OCI-LY1 (cell line): ENCODE measurements around the gene CASP4.
A peak's percentile ranks its signal among the peaks of the same experiment; 100 is the strongest.

Source experiments
- EZH2 ChIP-seq: fragments of 200-600 bp; sonication (generic), shearing (Covaris generic); IDR thresholded peaks from 2 replicates; pipeline ENCODE4 v1.8.0; 2017; ENCODE audit warnings: borderline replicate concordance, mixed run types, mild to moderate bottlenecking, antibody characterized with exemption, low read length, moderate library complexity, mixed read lengths
- TF ChIP-seq, protein P1 (sequence below): fragments of 200-600 bp; sonication (generic), shearing (Covaris generic); IDR thresholded peaks from 2 replicates; pipeline ENCODE4 v1.5.1; 2017; ENCODE audit warnings: mild to moderate bottlenecking, antibody characterized with exemption, low read length, moderate library complexity, mixed read lengths

DNA sequence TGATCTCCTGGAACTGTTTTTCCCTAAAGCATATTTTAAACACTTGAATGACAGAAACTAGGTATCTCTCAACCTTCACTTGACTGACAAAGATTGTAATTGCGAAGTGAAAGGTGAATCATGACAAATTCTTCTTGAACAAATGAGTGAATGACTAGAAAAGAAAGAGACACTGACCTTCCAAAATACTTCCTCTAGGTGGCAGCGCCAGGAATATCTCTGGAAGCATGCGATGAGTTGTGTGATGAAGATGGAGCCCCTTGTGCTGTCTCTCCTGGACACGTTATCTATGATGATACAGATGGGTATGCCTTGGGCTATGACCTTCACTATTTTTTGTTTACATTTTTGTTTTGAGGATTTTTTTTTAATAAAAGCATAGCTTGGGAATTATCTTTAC, 63.1 kb downstream of the CASP4 start:
- TF ChIP-seq EZH2 = no peak
- TF ChIP-seq, protein P1, sequence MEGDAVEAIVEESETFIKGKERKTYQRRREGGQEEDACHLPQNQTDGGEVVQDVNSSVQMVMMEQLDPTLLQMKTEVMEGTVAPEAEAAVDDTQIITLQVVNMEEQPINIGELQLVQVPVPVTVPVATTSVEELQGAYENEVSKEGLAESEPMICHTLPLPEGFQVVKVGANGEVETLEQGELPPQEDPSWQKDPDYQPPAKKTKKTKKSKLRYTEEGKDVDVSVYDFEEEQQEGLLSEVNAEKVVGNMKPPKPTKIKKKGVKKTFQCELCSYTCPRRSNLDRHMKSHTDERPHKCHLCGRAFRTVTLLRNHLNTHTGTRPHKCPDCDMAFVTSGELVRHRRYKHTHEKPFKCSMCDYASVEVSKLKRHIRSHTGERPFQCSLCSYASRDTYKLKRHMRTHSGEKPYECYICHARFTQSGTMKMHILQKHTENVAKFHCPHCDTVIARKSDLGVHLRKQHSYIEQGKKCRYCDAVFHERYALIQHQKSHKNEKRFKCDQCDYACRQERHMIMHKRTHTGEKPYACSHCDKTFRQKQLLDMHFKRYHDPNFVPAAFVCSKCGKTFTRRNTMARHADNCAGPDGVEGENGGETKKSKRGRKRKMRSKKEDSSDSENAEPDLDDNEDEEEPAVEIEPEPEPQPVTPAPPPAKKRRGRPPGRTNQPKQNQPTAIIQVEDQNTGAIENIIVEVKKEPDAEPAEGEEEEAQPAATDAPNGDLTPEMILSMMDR = 0 out of 2 replicates have a peak, but pooled peaks have one; percentile 5
